Endometrium (tissue), 2 donors: ENCODE measurements around the gene ARHGAP6.

Experiments used
- FAIRE-seq: peaks from 2 replicates; lab custom pipeline; 2012; peaks lifted over from hg19 to GRCh38; lab: Jason Lieb, UNC
- donor health status: control.
- donor health status: control.

The ARHGAP6 gene

DNA sequence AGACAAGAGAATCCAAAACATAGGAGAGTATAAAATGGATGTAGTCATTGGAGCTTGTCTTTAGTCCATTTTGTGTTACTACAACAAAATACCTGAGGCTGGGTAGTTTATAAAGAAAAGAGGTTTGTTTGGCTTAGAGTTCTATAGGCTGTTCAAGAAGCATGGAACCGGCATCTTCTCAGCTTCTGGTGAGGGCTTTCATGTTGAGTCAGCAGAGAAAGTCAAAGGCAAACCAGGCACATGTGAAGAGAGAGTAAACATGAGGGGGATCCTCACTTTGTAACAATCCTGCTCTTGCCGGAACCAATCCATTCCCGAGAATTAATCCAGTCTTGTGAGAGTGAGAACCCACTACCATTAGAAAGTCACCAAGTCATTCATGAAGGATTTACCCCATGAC is 562.7 kb downstream of the ARHGAP6 start:
- FAIRE-seq: no peak

DNA sequence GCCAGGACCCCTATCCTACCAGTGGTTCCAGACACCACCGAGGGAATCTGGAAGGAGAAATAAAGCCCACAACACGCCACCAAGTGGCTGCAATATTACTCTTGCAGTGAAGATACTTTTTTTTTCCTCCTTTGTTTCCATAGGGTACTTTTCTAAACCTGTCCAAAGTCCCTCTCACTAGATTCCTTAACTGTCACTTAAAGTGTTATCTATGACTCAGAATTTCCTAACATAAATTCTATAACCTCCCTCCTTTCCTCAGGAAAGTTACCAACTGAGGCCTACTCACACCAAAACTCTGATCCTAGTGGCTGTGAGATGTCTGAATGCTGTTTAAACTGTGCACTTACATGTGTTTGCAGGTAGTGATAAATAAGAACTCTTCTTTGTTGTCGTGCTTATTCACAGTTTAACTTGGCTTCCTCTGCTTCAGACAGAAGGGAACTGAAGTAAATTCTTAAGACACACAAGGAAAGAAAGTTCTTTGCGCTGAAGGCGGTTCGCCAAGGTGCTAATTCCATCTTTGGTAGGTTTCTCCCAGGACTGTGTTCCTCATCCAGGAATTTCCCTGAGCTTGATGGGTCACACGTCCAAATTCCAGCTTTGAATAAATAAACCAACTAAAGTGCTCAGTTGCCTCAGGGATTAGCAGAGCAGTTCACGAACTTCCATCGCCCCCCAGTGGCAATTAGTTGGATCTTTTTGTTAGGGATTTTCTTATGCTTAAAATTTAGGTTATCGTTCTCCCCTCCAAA is 565.3 kb downstream of the ARHGAP6 start:
- FAIRE-seq: peak; percentile 26

DNA sequence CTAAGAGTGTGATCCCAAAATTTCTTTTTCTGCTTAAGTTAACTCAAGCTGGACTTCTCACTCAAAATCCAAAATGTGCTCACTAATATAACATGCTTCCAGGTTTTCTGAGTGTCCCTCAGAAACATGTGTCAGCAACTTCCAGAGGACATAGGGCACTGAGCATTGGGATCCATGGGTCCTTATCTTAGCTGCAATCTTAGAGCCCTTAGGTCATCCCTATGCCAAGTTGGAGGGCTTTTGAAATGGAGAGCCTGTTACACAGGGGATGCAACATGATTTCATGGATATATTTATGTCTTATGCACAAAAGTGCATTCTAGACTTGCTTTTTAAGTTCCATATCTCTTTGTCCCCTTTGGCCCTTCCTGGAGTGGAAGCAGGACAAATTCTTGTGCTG is 566.3 kb downstream of the ARHGAP6 start:
- no peak for FAIRE-seq

DNA sequence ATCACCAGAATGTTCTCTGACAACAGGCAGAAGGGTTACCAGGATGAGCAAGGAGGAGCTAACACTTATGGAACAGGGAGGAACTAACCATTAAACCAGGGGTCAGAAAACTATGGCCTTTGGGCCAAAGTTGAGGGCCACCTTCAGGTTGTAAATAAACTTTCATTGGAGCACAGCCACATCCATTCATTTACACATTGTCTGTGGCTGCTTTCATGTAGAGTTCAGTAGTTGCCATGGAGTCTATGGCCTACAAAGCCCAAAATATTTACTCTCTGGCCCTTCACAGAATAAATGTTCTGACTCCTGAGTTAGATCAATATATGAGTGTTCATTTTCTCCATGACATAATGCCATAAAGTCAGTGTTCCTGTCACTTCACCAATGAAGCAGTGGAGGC is 567.8 kb downstream of the ARHGAP6 start:
- FAIRE-seq: no peak

DNA sequence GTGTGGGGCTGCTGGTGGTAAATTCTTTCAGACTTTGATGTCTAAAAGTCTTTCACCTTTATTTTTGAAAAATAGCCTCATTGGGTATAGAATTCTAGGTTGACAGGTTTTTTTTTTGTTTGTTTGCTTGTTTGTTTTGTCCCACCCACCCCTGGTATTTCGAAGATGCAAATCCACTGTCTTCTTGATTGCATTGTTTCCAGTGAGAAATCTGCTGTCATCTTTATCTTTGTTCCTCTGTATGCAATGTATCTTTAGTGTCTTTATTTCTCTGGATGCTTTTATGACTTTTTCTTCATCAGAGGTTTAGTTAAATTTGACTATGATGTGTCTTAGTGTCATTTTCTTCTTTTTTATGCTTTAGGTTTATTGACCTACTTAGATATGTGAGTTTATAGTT is 575.9 kb downstream of the ARHGAP6 start:
- no peak for FAIRE-seq
